Mesothelial cell of epicardium (in vitro differentiated cells): ENCODE data around the gene DLGAP1. TPM values are rescaled to one million over a fixed set of nuclear protein-coding genes. Genes with fewer than 3 reads are reported as not detected.
"Not testable (repeated sequence)": the region's sequence is repeated elsewhere in the genome, so short reads cannot be mapped to it uniquely, and the experiment has no call there.

Source experiments
- DNase-seq, 2 experiments: peaks; one replicate each; pipeline ENCODE4 v3.0.0; 2021; ENCODE audit warnings: low spot score in 2 of 2; ENCODE audit not compliant: unreplicated experiment in 2 of 2
- H3K27ac Mint-ChIP-seq: 2 replicates; pipeline ENCODE4 v1.8.0; 2021; ENCODE audit warnings: mixed read lengths
- H3K27me3 Mint-ChIP-seq: 2 replicates; pipeline ENCODE4 v1.8.0; 2021; ENCODE audit warnings: low read depth, mixed read lengths
- H3K36me3 Mint-ChIP-seq: 2 replicates; pipeline ENCODE4 v1.8.0; 2021; ENCODE audit warnings: mixed read lengths
- H3K4me1 Mint-ChIP-seq: 2 replicates; pipeline ENCODE4 v1.8.0; 2021; ENCODE audit warnings: mixed read lengths
- H3K4me3 Mint-ChIP-seq: 2 replicates; pipeline ENCODE4 v1.8.0; 2021; ENCODE audit warnings: mild to moderate bottlenecking, moderate library complexity, mixed read lengths
- H3K9me3 Mint-ChIP-seq: 2 replicates; pipeline ENCODE4 v1.8.0; 2021; ENCODE audit warnings: mixed read lengths
- CTCF ChIP-seq: fragments of 200-600 bp; sonication (generic); IDR thresholded peaks from one replicate; pipeline ENCODE4 v1.5.0; 2021; ENCODE audit warnings: antibody characterized with exemption; ENCODE audit not compliant: unreplicated experiment
- total RNA-seq: library from RNA; stranded (reverse); gene quantifications from 3 replicates; pipeline ENCODE4 v1.2.1, GENCODE V29; 2021

DLGAP1 gene
- total RNA-seq, 1 donor from 2014 or later = 4.6 TPM

GRCh38 chr18:3478262-3478978 is 976.7 kb downstream of the DLGAP1 start:
- H3K4me3 Mint-ChIP-seq = no peak overlapping the region
- no peaks in the 10 kb centered on the region for H3K4me1 Mint-ChIP-seq
- peaks cover 14% of the 10 kb centered on the region for H3K36me3 Mint-ChIP-seq
- no peak for DNase-seq
- H3K27me3 Mint-ChIP-seq = no peaks in the 10 kb centered on the region
- no peak overlapping the region for H3K27ac Mint-ChIP-seq
- H3K9me3 Mint-ChIP-seq = peaks cover 8% of the 10 kb centered on the region
- TF ChIP-seq CTCF = no peak

GRCh38 chr18:3472681-3473544 is 982.2 kb downstream of the DLGAP1 start:
- Mint-ChIP-seq H3K27me3 (no peaks in the 10 kb centered on the region), H3K9me3 (peaks cover 8% of the 10 kb centered on the region), H3K4me3 (no peak overlapping the region), H3K27ac (no peak overlapping the region), H3K36me3 (peaks cover 16% of the 10 kb centered on the region), H3K4me1 (peaks cover 4% of the 10 kb centered on the region)
- DNase-seq = no peak
- TF ChIP-seq CTCF = no peak

GRCh38 chr18:3472121-3472520 is 983.0 kb downstream of the DLGAP1 start:
- H3K36me3 Mint-ChIP-seq = peaks cover 16% of the 10 kb centered on the region
- not testable (repeated sequence) for H3K4me1 Mint-ChIP-seq, H3K27ac Mint-ChIP-seq, H3K27me3 Mint-ChIP-seq, DNase-seq, H3K4me3 Mint-ChIP-seq, H3K9me3 Mint-ChIP-seq

GRCh38 chr18:3471141-3471648 is 983.9 kb downstream of the DLGAP1 start:
- no peak for DNase-seq
- H3K36me3 Mint-ChIP-seq = peaks cover 16% of the 10 kb centered on the region
- no peaks in the 10 kb centered on the region for H3K27me3 Mint-ChIP-seq
- H3K27ac Mint-ChIP-seq = no peak overlapping the region
- H3K4me1 Mint-ChIP-seq = peaks cover 16% of the 10 kb centered on the region
- H3K4me3 Mint-ChIP-seq = no peak overlapping the region
- peaks cover 8% of the 10 kb centered on the region for H3K9me3 Mint-ChIP-seq
- no peak for TF ChIP-seq CTCF

GRCh38 chr18:3468833-3469232 is 986.3 kb downstream of the DLGAP1 start:
- H3K27me3 Mint-ChIP-seq = no peaks in the 10 kb centered on the region
- H3K9me3 Mint-ChIP-seq = no peaks in the 10 kb centered on the region
- no peak overlapping the region for H3K27ac Mint-ChIP-seq
- peaks cover 20% of the 10 kb centered on the region for H3K4me1 Mint-ChIP-seq
- no peak for TF ChIP-seq CTCF
- H3K4me3 Mint-ChIP-seq = no peak overlapping the region
- DNase-seq = no peak
- H3K36me3 Mint-ChIP-seq = peaks cover 5% of the 10 kb centered on the region

- no peaks in the 10 kb centered on the region for H3K27me3 Mint-ChIP-seq
- H3K9me3 Mint-ChIP-seq = no peaks in the 10 kb centered on the region
- H3K27ac Mint-ChIP-seq = no peak overlapping the region
- DNase-seq = no peak
- peaks cover 3% of the 10 kb centered on the region for H3K36me3 Mint-ChIP-seq
- H3K4me3 Mint-ChIP-seq = no peak overlapping the region
- TF ChIP-seq CTCF = no peak
- H3K4me1 Mint-ChIP-seq = peaks cover 20% of the 10 kb centered on the region
These were observed 986.9 kb downstream of the DLGAP1 start for GRCh38 chr18:3468066-3468705.
